CD4-positive, alpha-beta T cell (primary cell): Measurements from ENCODE around the gene VWA3B. TPM values are rescaled to one million over a fixed set of nuclear protein-coding genes. Genes with fewer than 3 reads are reported as not detected.

Experiments
- ATAC-seq: fragments of 200-7000 bp; cut with Tn5 transposase; one replicate; pipeline ENCODE4 v1.10.0; 2022; ENCODE audit warnings: mild to moderate bottlenecking; ENCODE audit not compliant: poor library complexity
- CTCF ChIA-PET: fragments of 350-600 bp; sonication (Branson Sonifier 250); formaldehyde crosslinking; loops from one replicate; lab custom pipeline; 2021; ENCODE audit warnings: antibody characterized with exemption, inconsistent platforms; lab: Charles Lee
- POLR2A ChIA-PET: fragments of 350-600 bp; sonication (Branson Sonifier 250); formaldehyde crosslinking; loops from one replicate; lab custom pipeline; 2021; ENCODE audit warnings: antibody characterized with exemption, inconsistent platforms; lab: Charles Lee
- DNase-seq, 14 experiments: peaks; one replicate each; pipeline ENCODE4 v3.0.0-alpha.2; 2013 to 2020; ENCODE audit warnings: mixed read lengths in 2 of 14
- H3K27ac ChIP-seq, 2 donors: one replicate each; pipeline versions ENCODE4 v1.5.1 to v1.7.0; 2013; ENCODE audit warnings: low read length in 2 of 2, low read depth in 1 of 2, mild to moderate bottlenecking in 1 of 2
- H3K27me3 ChIP-seq, 2 experiments: 1 replicate in 1 of 2; 2 replicates in 1 of 2; pipeline versions ENCODE4 v1.6.1 to v1.7.0; 2013; ENCODE audit warnings: low read length in 2 of 2, control low read depth in 1 of 2, mild to moderate bottlenecking in 1 of 2, moderate library complexity in 1 of 2; ENCODE audit not compliant: insufficient read depth in 2 of 2, control insufficient read depth in 1 of 2
- H3K36me3 ChIP-seq: one replicate; pipeline ENCODE4 v1.6.1; 2013; ENCODE audit warnings: low read length, control low read depth; ENCODE audit not compliant: insufficient read depth
- H3K4me1 ChIP-seq: one replicate; pipeline ENCODE4 v1.6.1; 2013; ENCODE audit warnings: low read length, control low read depth; ENCODE audit not compliant: insufficient read depth
- H3K4me3 ChIP-seq: one replicate; pipeline ENCODE4 v1.5.1; 2013; ENCODE audit warnings: mild to moderate bottlenecking, low read length, moderate library complexity
- H3K9me3 ChIP-seq, 2 experiments: 1 replicate in 1 of 2; 2 replicates in 1 of 2; pipeline versions ENCODE4 v1.6.1 to v1.7.0; 2013; ENCODE audit warnings: low read length in 2 of 2, mild to moderate bottlenecking in 2 of 2, control low read depth in 1 of 2, moderate library complexity in 1 of 2; ENCODE audit not compliant: control insufficient read depth in 1 of 2, insufficient read depth in 1 of 2
- H3K27ac Mint-ChIP-seq: one replicate; pipeline ENCODE4 v1.8.0; 2020; ENCODE audit warnings: mixed read lengths
- H3K27me3 Mint-ChIP-seq: one replicate; pipeline ENCODE4 v1.8.0; 2021; ENCODE audit warnings: mixed read lengths
- H3K36me3 Mint-ChIP-seq: one replicate; pipeline ENCODE4 v1.8.0; 2021; ENCODE audit warnings: low read depth, mixed read lengths
- H3K4me1 Mint-ChIP-seq: one replicate; pipeline ENCODE4 v1.8.0; 2021; ENCODE audit warnings: low read depth, mixed read lengths
- H3K4me3 Mint-ChIP-seq: one replicate; pipeline ENCODE4 v1.8.0; 2020; ENCODE audit warnings: mild to moderate bottlenecking, mixed read lengths
- H3K9me3 Mint-ChIP-seq: one replicate; pipeline ENCODE4 v1.8.0; 2020; ENCODE audit warnings: mixed read lengths
- CTCF ChIP-seq: fragments of 200-600 bp; IDR thresholded peaks from one replicate; pipeline ENCODE4 v1.8.0; 2022; ENCODE audit warnings: antibody characterized with exemption, mild to moderate bottlenecking
- intact Hi-C, 2 experiments: fragments of 100-400 bp; cut with DNase I in 1 of 2; cut with micrococcal nuclease in 1 of 2; formaldehyde crosslinking; loops; one replicate each; pipeline versions ENCODE4 v1.15.1 to v1.9.0; 2023 to 2025; cut with DNase I, micrococcal nuclease
- total RNA-seq, 174 experiments: library from RNA in 2 of 174; stranded (reverse) in 2 of 174; gene quantifications; one replicate each; pipeline ENCODE4 v1.2.3 and lab custom pipeline; 2021 to 2026

VWA3B gene
- total RNA-seq, 2 experiments from 2014 or later = not detected

GRCh38 chr2:98172951-98173350 is 86.0 kb downstream of the VWA3B start:
- H3K4me1 ChIP-seq = no peaks in the 10 kb centered on the region
- intact Hi-C loops = no loop called here
- no peaks in the 10 kb centered on the region for H3K36me3 ChIP-seq
- peaks cover 69% of the 10 kb centered on the region for H3K27me3 Mint-ChIP-seq
- no peak overlapping the region for H3K4me3 Mint-ChIP-seq
- H3K9me3 Mint-ChIP-seq = no peaks in the 10 kb centered on the region
- no peak for TF ChIP-seq CTCF
- no peak overlapping the region for H3K27ac Mint-ChIP-seq
- no peaks in the 10 kb centered on the region for H3K4me1 Mint-ChIP-seq
- H3K27me3 ChIP-seq = peaks cover 17 to 21% of the 10 kb centered on the region in 2 experiments
- DNase-seq (no peak), ATAC-seq (no peak)
- H3K4me3 ChIP-seq = no peak overlapping the region
- H3K36me3 Mint-ChIP-seq = no peaks in the 10 kb centered on the region
- no peak overlapping the region for H3K27ac ChIP-seq
- ChIA-PET POLR2A (no interaction called here), CTCF (no interaction called here)
- H3K9me3 ChIP-seq = no peaks in the 10 kb centered on the region

GRCh38 chr2:98175811-98176210 is 88.8 kb downstream of the VWA3B start:
- no peak for ATAC-seq
- Histone ChIP-seq H3K27ac (no peak overlapping the region), H3K27me3 (peaks cover 21 to 24% of the 10 kb centered on the region in 2 experiments), H3K9me3 (no peaks in the 10 kb centered on the region), H3K4me1 (no peaks in the 10 kb centered on the region), H3K4me3 (no peak overlapping the region), H3K36me3 (no peaks in the 10 kb centered on the region)
- H3K9me3 Mint-ChIP-seq = no peaks in the 10 kb centered on the region
- peak in 1 of 14 experiments; percentile 16 for DNase-seq
- CTCF ChIA-PET = no interaction called here
- H3K4me1 Mint-ChIP-seq = no peaks in the 10 kb centered on the region
- POLR2A ChIA-PET = no interaction called here
- intact Hi-C loops = loop anchor here in 1 of 2 experiments (5.0 kb wide), 1 partner anchor 369 kb away; no protein-coding TSS in a partner anchor
- H3K27ac Mint-ChIP-seq = no peak overlapping the region
- peaks cover 74% of the 10 kb centered on the region for H3K27me3 Mint-ChIP-seq
- no peak overlapping the region for H3K4me3 Mint-ChIP-seq
- TF ChIP-seq CTCF = no peak
- H3K36me3 Mint-ChIP-seq = no peaks in the 10 kb centered on the region

- POLR2A ChIA-PET = no interaction called here
- H3K4me3 Mint-ChIP-seq = no peak overlapping the region
- H3K27ac Mint-ChIP-seq = no peak overlapping the region
- H3K4me1 ChIP-seq = no peaks in the 10 kb centered on the region
- H3K27me3 ChIP-seq = peaks cover 12 to 20% of the 10 kb centered on the region in 2 experiments
- no peak for TF ChIP-seq CTCF
- no peak for DNase-seq
- no peaks in the 10 kb centered on the region for H3K36me3 Mint-ChIP-seq
- no peaks in the 10 kb centered on the region for H3K9me3 ChIP-seq
- H3K27me3 Mint-ChIP-seq = peaks cover 76% of the 10 kb centered on the region
- intact Hi-C loops = loop anchor here in 1 of 2 experiments (5.0 kb wide), 1 partner anchor 370 kb away; no protein-coding TSS in a partner anchor
- ATAC-seq = no peak
- H3K4me1 Mint-ChIP-seq = no peaks in the 10 kb centered on the region
- CTCF ChIA-PET = no interaction called here
- H3K36me3 ChIP-seq = no peaks in the 10 kb centered on the region
- H3K9me3 Mint-ChIP-seq = no peaks in the 10 kb centered on the region
- H3K4me3 ChIP-seq = no peak overlapping the region
- H3K27ac ChIP-seq = no peak overlapping the region
Measured at GRCh38 chr2:98177286-98177685, 90.3 kb downstream of the VWA3B start.
